ENCODE measurements around the gene PSENEN. TPM values are rescaled to one million over a fixed set of nuclear protein-coding genes. Genes with fewer than 3 reads are reported as not detected.

PSENEN gene
- total RNA-seq, 2 experiments from 2014 or later: 37.2 to 41.3 TPM

DNA sequence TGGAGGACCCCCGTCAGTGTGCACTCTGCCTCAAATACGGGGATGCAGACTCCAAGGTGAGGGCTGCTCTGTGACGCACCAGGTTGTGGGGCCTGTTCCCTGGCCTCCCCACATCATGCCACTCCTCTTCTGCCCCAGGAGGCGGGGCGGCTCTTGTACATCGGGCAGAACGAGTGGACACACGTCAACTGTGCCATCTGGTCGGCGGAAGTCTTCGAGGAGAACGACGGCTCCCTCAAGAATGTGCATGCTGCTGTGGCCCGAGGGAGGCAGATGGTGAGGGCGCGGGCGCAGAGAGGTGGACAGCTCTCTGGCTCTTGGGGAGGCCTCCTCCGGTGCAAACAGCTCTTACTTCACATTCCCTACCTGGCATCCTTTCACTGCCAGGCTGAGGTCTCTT is 16.4 kb upstream of the PSENEN start:
- TF ChIP-seq, protein P1, sequence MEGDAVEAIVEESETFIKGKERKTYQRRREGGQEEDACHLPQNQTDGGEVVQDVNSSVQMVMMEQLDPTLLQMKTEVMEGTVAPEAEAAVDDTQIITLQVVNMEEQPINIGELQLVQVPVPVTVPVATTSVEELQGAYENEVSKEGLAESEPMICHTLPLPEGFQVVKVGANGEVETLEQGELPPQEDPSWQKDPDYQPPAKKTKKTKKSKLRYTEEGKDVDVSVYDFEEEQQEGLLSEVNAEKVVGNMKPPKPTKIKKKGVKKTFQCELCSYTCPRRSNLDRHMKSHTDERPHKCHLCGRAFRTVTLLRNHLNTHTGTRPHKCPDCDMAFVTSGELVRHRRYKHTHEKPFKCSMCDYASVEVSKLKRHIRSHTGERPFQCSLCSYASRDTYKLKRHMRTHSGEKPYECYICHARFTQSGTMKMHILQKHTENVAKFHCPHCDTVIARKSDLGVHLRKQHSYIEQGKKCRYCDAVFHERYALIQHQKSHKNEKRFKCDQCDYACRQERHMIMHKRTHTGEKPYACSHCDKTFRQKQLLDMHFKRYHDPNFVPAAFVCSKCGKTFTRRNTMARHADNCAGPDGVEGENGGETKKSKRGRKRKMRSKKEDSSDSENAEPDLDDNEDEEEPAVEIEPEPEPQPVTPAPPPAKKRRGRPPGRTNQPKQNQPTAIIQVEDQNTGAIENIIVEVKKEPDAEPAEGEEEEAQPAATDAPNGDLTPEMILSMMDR (IDR thresholded peaks at IDR 0.05): no peak
- ChIA-PET POLR2A (interaction anchor here (0.9 to 4.4 kb wide), 5 partner anchors 9 to 31 kb away, joined by 3 to 52 read pairs (median 11); partner anchors contain the start of gene KMT2B), CTCF (interaction anchor here (1.2 to 1.5 kb wide), 2 partner anchors 11 to 91 kb away, joined by 3 to 4 read pairs; no protein-coding TSS in a partner anchor)
- DNase-seq (no peak), ATAC-seq (no peak)
- Mint-ChIP-seq H3K27me3 (no peaks in the 10 kb centered on the region), H3K4me1 (ENCODE audit: low read depth) (peaks cover 3% of the 10 kb centered on the region), H3K4me3 (no peak overlapping the region), H3K36me3 (ENCODE audit: low read depth) (peaks cover 64% of the 10 kb centered on the region), H3K9me3 (no peaks in the 10 kb centered on the region), H3K27ac (no peak overlapping the region)
- intact Hi-C loops (cut with micrococcal nuclease): no loop called here

GRCh38 chr19:35729763-35730162 is 15.7 kb upstream of the PSENEN start:
- CTCF ChIA-PET: no interaction called here

DNA sequence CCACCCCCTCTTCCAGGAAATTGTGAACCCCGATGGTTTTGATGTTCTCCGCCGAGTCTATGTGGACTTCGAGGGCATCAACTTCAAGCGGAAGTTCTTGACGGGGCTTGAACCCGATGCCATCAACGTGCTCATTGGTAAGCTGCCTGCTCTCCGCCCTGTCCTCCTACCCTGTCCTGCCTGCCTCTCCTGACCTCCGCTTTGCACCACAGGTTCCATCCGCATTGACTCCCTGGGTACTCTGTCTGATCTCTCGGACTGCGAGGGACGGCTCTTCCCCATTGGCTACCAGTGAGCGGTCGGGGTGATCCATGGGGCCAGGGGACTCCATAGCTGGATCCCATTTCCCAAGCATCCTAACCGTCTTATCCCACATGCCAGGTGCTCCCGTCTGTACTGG is 15.1 kb upstream of the PSENEN start:
- no peak for DNase-seq
- Mint-ChIP-seq H3K27me3 (no peaks in the 10 kb centered on the region), H3K9me3 (no peaks in the 10 kb centered on the region), H3K4me1 (ENCODE audit: low read depth) (peaks cover 6% of the 10 kb centered on the region), H3K27ac (no peak overlapping the region), H3K4me3 (no peak overlapping the region), H3K36me3 (ENCODE audit: low read depth) (peaks cover 54% of the 10 kb centered on the region)
- ATAC-seq: no peak
- ChIA-PET POLR2A (interaction anchor here (1.3 to 4.4 kb wide), 3 partner anchors 8 to 14 kb away, joined by 5 to 55 read pairs (median 52); partner anchors contain the start of gene KMT2B), CTCF (interaction anchor here (0.9 kb wide), 1 partner anchor 9 kb away, joined by 3 read pairs; no protein-coding TSS in a partner anchor)
- TF ChIP-seq, protein P1 (IDR thresholded peaks at IDR 0.05): no peak
- intact Hi-C loops (cut with micrococcal nuclease): no loop called here

More at GRCh38 chr19:35729763-35730162, 15.7 kb upstream of the PSENEN start:
- H3K27ac Mint-ChIP-seq: no peak overlapping the region
- POLR2A ChIA-PET: interaction anchor here (0.9 to 4.4 kb wide), 6 partner anchors 9 to 30 kb away, joined by 3 to 55 read pairs (median 15); partner anchors contain the start of gene KMT2B
- no peak overlapping the region for H3K4me3 Mint-ChIP-seq
- TF ChIP-seq, protein P1 (IDR thresholded peaks at IDR 0.05): no peak
- no peaks in the 10 kb centered on the region for H3K27me3 Mint-ChIP-seq
- peaks cover 60% of the 10 kb centered on the region for H3K36me3 Mint-ChIP-seq (ENCODE audit: low read depth)
- H3K9me3 Mint-ChIP-seq: no peaks in the 10 kb centered on the region
- intact Hi-C loops (cut with micrococcal nuclease): no loop called here
- DNase-seq (no peak), ATAC-seq (no peak)
- peaks cover 6% of the 10 kb centered on the region for H3K4me1 Mint-ChIP-seq (ENCODE audit: low read depth)

DNA sequence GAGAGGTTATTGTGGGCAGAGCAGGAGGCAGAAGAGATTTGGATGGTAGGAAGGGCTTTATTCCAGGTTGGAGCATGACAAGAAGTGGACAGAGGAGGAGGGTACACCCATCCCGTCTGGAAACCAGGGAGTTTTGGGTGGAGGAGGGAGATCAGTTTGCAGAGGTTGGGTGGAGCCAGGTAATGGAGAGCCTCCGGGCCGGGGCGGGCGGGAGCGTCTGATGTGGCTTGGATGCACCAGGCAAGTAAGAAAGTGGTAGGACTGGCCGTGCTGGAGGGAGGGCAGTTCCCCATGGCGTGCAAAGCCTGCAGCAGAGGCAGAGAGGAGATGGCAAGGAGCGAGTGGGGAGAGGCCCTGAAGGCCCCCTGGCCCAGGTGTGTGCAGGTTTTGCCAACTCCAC is 14.1 kb upstream of the PSENEN start:
- ChIA-PET POLR2A (interaction anchor here (1.3 to 4.4 kb wide), 4 partner anchors 7 to 13 kb away, joined by 5 to 55 read pairs (median 32); partner anchors contain the start of genes IGFLR1 and KMT2B), CTCF (interaction anchor here (0.9 to 1.3 kb wide), 2 partner anchors 8 to 183 kb away, joined by 3 read pairs; no protein-coding TSS in a partner anchor)
- Mint-ChIP-seq H3K36me3 (ENCODE audit: low read depth) (peaks cover 44% of the 10 kb centered on the region), H3K27me3 (no peaks in the 10 kb centered on the region), H3K4me1 (ENCODE audit: low read depth) (peaks cover 6% of the 10 kb centered on the region), H3K4me3 (no peak overlapping the region), H3K9me3 (no peaks in the 10 kb centered on the region), H3K27ac (peak overlapping the region; percentile 20)
- DNase-seq: no peak
- ATAC-seq: no peak
- TF ChIP-seq, protein P1 (IDR thresholded peaks at IDR 0.05): no peak
- intact Hi-C loops (cut with micrococcal nuclease): no loop called here

DNA sequence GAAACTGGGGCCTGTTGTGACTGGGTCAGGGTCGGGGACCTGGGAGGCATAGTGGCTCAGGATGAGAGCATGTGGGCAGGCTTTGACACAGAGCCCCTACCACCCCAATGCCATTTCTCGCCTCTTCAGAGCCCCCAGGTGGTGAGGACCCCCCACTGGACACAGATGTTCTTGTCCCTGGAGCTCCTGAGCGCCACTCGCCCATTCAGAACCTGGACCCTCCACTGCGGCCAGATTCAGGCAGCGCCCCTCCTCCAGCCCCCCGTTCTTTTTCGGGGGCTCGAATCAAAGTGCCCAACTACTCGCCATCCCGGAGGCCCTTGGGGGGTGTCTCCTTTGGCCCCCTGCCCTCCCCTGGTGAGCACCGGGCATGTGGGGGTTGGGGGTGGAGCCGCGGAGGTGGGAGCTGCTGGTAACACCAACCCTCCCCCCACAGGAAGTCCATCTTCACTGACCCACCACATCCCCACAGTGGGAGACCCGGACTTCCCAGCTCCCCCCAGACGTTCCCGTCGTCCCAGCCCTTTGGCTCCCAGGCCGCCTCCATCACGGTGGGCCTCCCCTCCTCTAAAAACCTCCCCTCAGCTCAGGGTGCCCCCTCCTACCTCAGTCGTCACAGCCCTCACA is 13.6 kb upstream of the PSENEN start:
- no peaks in the 10 kb centered on the region for H3K9me3 Mint-ChIP-seq
- ATAC-seq (no peak), DNase-seq (no peak)
- no peak overlapping the region for H3K4me3 Mint-ChIP-seq
- intact Hi-C loops (cut with micrococcal nuclease): no loop called here
- H3K27me3 Mint-ChIP-seq: no peaks in the 10 kb centered on the region
- peaks cover 46% of the 10 kb centered on the region for H3K36me3 Mint-ChIP-seq (ENCODE audit: low read depth)
- peaks cover 6% of the 10 kb centered on the region for H3K4me1 Mint-ChIP-seq (ENCODE audit: low read depth)
- TF ChIP-seq, protein P1 (IDR thresholded peaks at IDR 0.05): no peak
- ChIA-PET CTCF (interaction anchor here (1.3 kb wide), 1 partner anchor 183 kb away, joined by 3 read pairs; no protein-coding TSS in a partner anchor), POLR2A (interaction anchor here (1.0 to 4.4 kb wide), 5 partner anchors 7 to 16 kb away, joined by 3 to 55 read pairs (median 11); partner anchors contain the start of genes IGFLR1, KMT2B and LIN37)
- no peak overlapping the region for H3K27ac Mint-ChIP-seq
